ENCODE data around the gene SH3RF3.

GRCh38 chr2:109422071-109422757 lies 293.2 kb downstream of the SH3RF3 start:
- TF ChIP-seq UBTF (CRISPR knock-in tag; IDR thresholded peaks at IDR 0.05) (no peak), ZNF317 (CRISPR knock-in tag; IDR thresholded peaks at IDR 0.05) (no peak), POLR2A (IDR thresholded peaks at IDR 0.05; ENCODE audit: insufficient read depth in 1 of 2, low read depth in 2 of 2, low read length in 2 of 2) (no peak), TP53 (CRISPR knock-in tag; conservative IDR thresholded peaks at IDR 0.05) (no peak), TFAP4 (IDR thresholded peaks at IDR 0.05; ENCODE audit: borderline replicate concordance, low read depth) (no peak)
